Spleen (tissue), 7 donors: ENCODE results near the gene TMEM130.

ENCODE experiments used
- POLR2A ChIP-seq, 3 donors: fragments of 450-650 bp; IDR thresholded peaks; one replicate each; pipeline ENCODE4 v1.5.1; 2017; ENCODE audit warnings: antibody characterized with exemption in 3 of 3, mild to moderate bottlenecking in 1 of 3
- TF ChIP-seq, protein P1 (sequence below), 11 experiments: fragments of 200-600 bp in 7 of 11; fragments of 450-650 bp in 4 of 11; sonication (generic) in 4 of 11; IDR thresholded peaks in 8 of 11; conservative IDR thresholded peaks in 3 of 11; 1 replicate in 7 of 11; 2 replicates in 4 of 11; pipeline versions ENCODE4 v1.4.0 to v1.8.0; 2016 to 2021; ENCODE audit warnings: antibody characterized with exemption in 11 of 11, inconsistent platforms in 4 of 11, mild to moderate bottlenecking in 1 of 11
- donor health status: DM: no; HTN: no; CAD: no; lungs with moderate emphysema.
- donor health status: DM: no; HTN: no; CAD: no.
- donor health status: DM: no; HTN: no; CAD: no.

DNA sequence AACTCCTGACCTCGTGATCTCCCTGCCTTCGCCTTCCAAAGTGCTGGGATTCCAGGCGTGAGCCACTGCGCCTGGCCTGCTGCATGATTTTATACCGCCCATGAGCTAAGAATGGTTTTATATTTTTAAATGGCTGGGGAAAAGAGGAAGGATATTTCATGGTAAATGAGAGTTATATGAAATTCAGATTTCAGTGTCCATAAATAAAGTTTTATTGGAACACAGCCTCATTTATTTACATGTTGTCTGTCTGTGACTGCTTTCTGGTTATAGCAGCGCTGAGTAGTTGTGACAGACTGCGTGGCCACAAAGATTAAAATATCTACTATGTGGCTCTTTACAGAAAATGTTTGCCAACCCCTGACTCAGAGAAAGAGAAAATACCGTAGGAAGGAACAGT, 10.7 kb upstream of the TMEM130 start:
- TF ChIP-seq, protein P1, sequence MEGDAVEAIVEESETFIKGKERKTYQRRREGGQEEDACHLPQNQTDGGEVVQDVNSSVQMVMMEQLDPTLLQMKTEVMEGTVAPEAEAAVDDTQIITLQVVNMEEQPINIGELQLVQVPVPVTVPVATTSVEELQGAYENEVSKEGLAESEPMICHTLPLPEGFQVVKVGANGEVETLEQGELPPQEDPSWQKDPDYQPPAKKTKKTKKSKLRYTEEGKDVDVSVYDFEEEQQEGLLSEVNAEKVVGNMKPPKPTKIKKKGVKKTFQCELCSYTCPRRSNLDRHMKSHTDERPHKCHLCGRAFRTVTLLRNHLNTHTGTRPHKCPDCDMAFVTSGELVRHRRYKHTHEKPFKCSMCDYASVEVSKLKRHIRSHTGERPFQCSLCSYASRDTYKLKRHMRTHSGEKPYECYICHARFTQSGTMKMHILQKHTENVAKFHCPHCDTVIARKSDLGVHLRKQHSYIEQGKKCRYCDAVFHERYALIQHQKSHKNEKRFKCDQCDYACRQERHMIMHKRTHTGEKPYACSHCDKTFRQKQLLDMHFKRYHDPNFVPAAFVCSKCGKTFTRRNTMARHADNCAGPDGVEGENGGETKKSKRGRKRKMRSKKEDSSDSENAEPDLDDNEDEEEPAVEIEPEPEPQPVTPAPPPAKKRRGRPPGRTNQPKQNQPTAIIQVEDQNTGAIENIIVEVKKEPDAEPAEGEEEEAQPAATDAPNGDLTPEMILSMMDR (IDR thresholded peaks at IDR 0.05 in 8 of 11, conservative IDR thresholded peaks at IDR 0.05 in 3 of 11), result no peak
- TF ChIP-seq POLR2A (IDR thresholded peaks at IDR 0.05), result no peak
